Neural cell (in vitro differentiated cells): Measurements from ENCODE around the gene SH3PXD2B. TPM values are rescaled to one million over a fixed set of nuclear protein-coding genes. Genes with fewer than 3 reads are reported as not detected.

ENCODE experiments used
- H2AFZ ChIP-seq: fragments of 200-600, 300-800 bp; sonication (generic), shearing (Covaris generic); 2 replicates; pipeline ENCODE4 v1.6.0; 2014; ENCODE audit warnings: low read depth, mild to moderate bottlenecking, antibody characterized with exemption, low read length, moderate library complexity
- H3F3A ChIP-seq: fragments of 200-600 bp; shearing (Covaris generic); 2 replicates; pipeline ENCODE4 v1.6.1; 2016; ENCODE audit warnings: mild to moderate bottlenecking, moderate library complexity, mixed read lengths, antibody characterized with exemption, low read length; ENCODE audit not compliant: insufficient read depth, poor library complexity, severe bottlenecking
- H3K27ac ChIP-seq: fragments of 200-600, 300-800 bp; sonication (generic), shearing (Covaris generic); 2 replicates; pipeline ENCODE4 v1.5.1; 2014; ENCODE audit warnings: mild to moderate bottlenecking, low read length, moderate library complexity
- H3K27me3 ChIP-seq: fragments of 300-800, 200-600 bp; sonication (generic), shearing (Covaris generic); 2 replicates; pipeline ENCODE4 v1.6.0; 2014; ENCODE audit warnings: mild to moderate bottlenecking, low read depth, low read length, moderate library complexity; ENCODE audit not compliant: insufficient read depth
- H3K36me3 ChIP-seq: fragments of 300-800, 200-600 bp; sonication (generic), shearing (Covaris generic); 2 replicates; pipeline ENCODE4 v1.5.1; 2014; ENCODE audit warnings: mild to moderate bottlenecking, antibody characterized with exemption, low read length, moderate library complexity; ENCODE audit not compliant: insufficient read depth
- H3K4me2 ChIP-seq: fragments of 300-800, 200-600 bp; sonication (generic), shearing (Covaris generic); 2 replicates; pipeline ENCODE4 v1.6.0; 2014; ENCODE audit warnings: mild to moderate bottlenecking, low read length
- H3K4me3 ChIP-seq: fragments of 300-800, 200-600 bp; sonication (generic), shearing (Covaris generic); 2 replicates; pipeline ENCODE4 v1.5.1; 2014; ENCODE audit warnings: mild to moderate bottlenecking, low read length, moderate library complexity
- H3K79me2 ChIP-seq: fragments of 200-600 bp; shearing (Covaris generic); replicated peaks from 2 replicates; pipeline ENCODE4 v1.6.0; 2014; ENCODE audit warnings: mild to moderate bottlenecking, low read length, moderate library complexity; ENCODE audit not compliant: insufficient read depth
- H3K9ac ChIP-seq: fragments of 300-800, 200-600 bp; sonication (generic), shearing (Covaris generic); 2 replicates; pipeline ENCODE4 v1.6.1; 2016; ENCODE audit warnings: mild to moderate bottlenecking, low read length, mixed read lengths
- H3K9me2 ChIP-seq: fragments of 200-600 bp; shearing (Covaris generic); 2 replicates; pipeline ENCODE4 v1.6.1; 2016; ENCODE audit warnings: mild to moderate bottlenecking, low read length, mixed read lengths; ENCODE audit not compliant: insufficient read depth
- H3K9me3 ChIP-seq: fragments of 200-600, 300-800 bp; sonication (generic), shearing (Covaris generic); 2 replicates; pipeline ENCODE4 v1.6.1; 2016; ENCODE audit warnings: mild to moderate bottlenecking, mixed run types, low read length, moderate library complexity, mixed read lengths
- H4K20me1 ChIP-seq: fragments of 200-600 bp; shearing (Covaris generic); 2 replicates; pipeline ENCODE4 v1.6.1; 2016; ENCODE audit warnings: mild to moderate bottlenecking, mixed run types; ENCODE audit not compliant: insufficient read depth
- EP300 ChIP-seq: fragments of 450-650 bp; conservative IDR thresholded peaks from 2 replicates; pipeline ENCODE4 v1.6.1; 2014; ENCODE audit warnings: antibody characterized with exemption, mild to moderate bottlenecking, moderate library complexity; ENCODE audit not compliant: poor library complexity, severe bottlenecking
- EZH2 ChIP-seq: fragments of 200-600, 300-800 bp; shearing (Covaris generic), sonication (generic); IDR thresholded peaks from 2 replicates; pipeline ENCODE4 v1.6.1; 2014; ENCODE audit warnings: antibody characterized with exemption, low read length, borderline replicate concordance, mild to moderate bottlenecking; ENCODE audit not compliant: insufficient read depth, poor library complexity, severe bottlenecking
- MXI1 ChIP-seq: fragments of 450-650 bp; conservative IDR thresholded peaks from 2 replicates; pipeline ENCODE4 v1.6.1; 2014; ENCODE audit warnings: antibody characterized with exemption, mild to moderate bottlenecking; ENCODE audit not compliant: poor library complexity, severe bottlenecking
- POLR2AphosphoS5 ChIP-seq: IDR thresholded peaks from 2 replicates; pipeline ENCODE4 v1.6.1; 2012
- RAD21 ChIP-seq: fragments of 450-650 bp; conservative IDR thresholded peaks from 2 replicates; pipeline ENCODE4 v1.6.1; 2014; ENCODE audit warnings: antibody characterized with exemption, mild to moderate bottlenecking, moderate library complexity
- REST ChIP-seq: IDR thresholded peaks from 2 replicates; pipeline ENCODE4 v1.6.1; 2012; ENCODE audit warnings: borderline replicate concordance
- SMC3 ChIP-seq: fragments of 450-650 bp; conservative IDR thresholded peaks from 2 replicates; pipeline ENCODE4 v1.6.1; 2014; ENCODE audit warnings: antibody characterized with exemption, mild to moderate bottlenecking, moderate library complexity; ENCODE audit not compliant: poor library complexity
- TAF1 ChIP-seq: IDR thresholded peaks from 2 replicates; pipeline ENCODE4 v1.6.1; 2012; ENCODE audit warnings: low read depth
- polyA plus RNA-seq: library from polyadenylated mRNA; depleted of rRNA; stranded (reverse); fragments of >200 nt; gene quantifications from 2 replicates; pipeline ENCODE4 v1.2.3, GENCODE V29; 2014
- TF ChIP-seq, protein P1 (sequence below): fragments of 450-650 bp; IDR thresholded peaks from 2 replicates; pipeline ENCODE4 v1.5.1; 2014; ENCODE audit warnings: antibody characterized with exemption, mild to moderate bottlenecking, moderate library complexity; ENCODE audit not compliant: poor library complexity, severe bottlenecking

Gene SH3PXD2B
- polyA plus RNA-seq, 1 donor from 2014 or later: 11.7 TPM

DNA sequence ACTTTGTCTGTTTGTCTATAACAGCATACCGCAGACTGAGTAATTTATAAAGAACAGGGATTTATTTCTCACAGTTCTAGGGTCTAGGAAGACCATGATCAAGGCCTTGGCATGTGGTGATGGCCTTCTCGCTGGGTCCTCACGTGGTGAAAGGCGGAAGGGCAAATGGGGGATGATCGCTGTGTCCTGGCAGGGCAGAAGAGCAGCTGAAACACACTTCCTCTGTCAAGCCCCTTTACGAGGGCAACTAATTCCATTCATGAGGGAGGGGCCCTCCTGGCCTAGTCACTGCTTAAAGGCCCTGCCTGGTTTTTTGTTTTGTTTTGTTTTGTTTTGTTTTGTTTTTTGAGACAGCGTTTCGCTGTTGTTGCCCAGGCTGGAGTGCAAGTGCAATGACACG, 128.9 kb downstream of the SH3PXD2B start:
- Histone ChIP-seq H3K27me3 (no peaks in the 10 kb centered on the region), H3K79me2 (no peaks in the 10 kb centered on the region), H4K20me1 (no peaks in the 10 kb centered on the region), H3K27ac (no peak overlapping the region), H3K9me3 (no peaks in the 10 kb centered on the region), H3K9me2 (no peaks in the 10 kb centered on the region), H2AFZ (no peak overlapping the region), H3K9ac (no peak overlapping the region), H3K4me3 (no peak overlapping the region), H3K4me2 (no peak overlapping the region), H3F3A (no peaks in the 10 kb centered on the region), H3K36me3 (no peaks in the 10 kb centered on the region)
- TF ChIP-seq EP300: no peak
- no peak for TF ChIP-seq TAF1
- TF ChIP-seq REST: no peak
- TF ChIP-seq, protein P1, sequence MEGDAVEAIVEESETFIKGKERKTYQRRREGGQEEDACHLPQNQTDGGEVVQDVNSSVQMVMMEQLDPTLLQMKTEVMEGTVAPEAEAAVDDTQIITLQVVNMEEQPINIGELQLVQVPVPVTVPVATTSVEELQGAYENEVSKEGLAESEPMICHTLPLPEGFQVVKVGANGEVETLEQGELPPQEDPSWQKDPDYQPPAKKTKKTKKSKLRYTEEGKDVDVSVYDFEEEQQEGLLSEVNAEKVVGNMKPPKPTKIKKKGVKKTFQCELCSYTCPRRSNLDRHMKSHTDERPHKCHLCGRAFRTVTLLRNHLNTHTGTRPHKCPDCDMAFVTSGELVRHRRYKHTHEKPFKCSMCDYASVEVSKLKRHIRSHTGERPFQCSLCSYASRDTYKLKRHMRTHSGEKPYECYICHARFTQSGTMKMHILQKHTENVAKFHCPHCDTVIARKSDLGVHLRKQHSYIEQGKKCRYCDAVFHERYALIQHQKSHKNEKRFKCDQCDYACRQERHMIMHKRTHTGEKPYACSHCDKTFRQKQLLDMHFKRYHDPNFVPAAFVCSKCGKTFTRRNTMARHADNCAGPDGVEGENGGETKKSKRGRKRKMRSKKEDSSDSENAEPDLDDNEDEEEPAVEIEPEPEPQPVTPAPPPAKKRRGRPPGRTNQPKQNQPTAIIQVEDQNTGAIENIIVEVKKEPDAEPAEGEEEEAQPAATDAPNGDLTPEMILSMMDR: no peak
- no peak for TF ChIP-seq EZH2
- no peak for TF ChIP-seq MXI1

DNA sequence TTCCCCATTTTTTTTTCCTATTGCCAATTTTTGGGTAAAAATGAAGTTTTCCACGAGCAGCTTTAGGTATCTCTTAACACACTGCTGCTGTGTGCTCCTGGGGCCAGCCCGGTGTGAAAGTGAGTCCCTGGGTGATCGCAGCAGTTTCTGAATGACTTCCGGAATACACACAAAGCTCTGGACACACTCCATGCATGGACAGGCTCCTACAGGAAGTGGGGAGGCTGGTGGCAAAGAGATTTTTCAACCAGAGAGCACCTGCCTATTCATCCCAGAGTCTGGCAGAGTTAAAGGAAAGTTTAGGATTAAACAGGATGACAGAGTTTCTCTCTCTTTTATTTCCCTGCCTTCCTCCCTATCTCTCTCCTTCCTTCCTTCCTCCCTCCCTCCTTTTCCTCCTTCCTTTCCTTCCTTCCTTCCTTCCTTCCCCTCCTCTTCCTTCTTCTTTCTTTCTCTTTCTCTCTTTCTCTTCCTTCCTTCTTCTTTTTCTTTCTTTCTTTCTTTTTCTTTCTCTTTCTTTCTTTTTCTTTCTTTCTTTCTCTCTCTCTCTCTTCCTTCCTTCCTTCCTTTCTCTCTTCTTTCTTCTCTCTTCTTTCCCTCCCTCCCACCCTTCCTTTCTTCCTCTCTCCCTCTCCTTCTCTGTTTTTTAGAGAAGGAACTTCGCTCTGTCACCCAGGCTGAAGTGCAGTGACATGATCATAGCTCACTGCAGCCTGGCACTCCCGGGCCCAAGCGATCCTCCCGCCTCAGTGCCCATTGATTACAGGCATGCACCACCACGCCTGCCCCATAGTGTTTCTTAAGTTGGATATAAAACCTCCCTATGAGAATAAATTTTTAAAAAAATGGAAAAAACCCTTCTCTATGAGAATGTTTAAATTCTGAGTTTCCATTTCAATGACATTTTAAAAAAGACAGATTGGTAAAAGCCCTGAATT, 132.0 kb downstream of the SH3PXD2B start:
- H3K4me2 ChIP-seq: no peak overlapping the region
- no peaks in the 10 kb centered on the region for H3K79me2 ChIP-seq
- no peaks in the 10 kb centered on the region for H3K36me3 ChIP-seq
- no peak overlapping the region for H3K4me3 ChIP-seq
- H3K9me3 ChIP-seq: no peaks in the 10 kb centered on the region
- no peaks in the 10 kb centered on the region for H4K20me1 ChIP-seq
- no peaks in the 10 kb centered on the region for H3F3A ChIP-seq
- H3K27ac ChIP-seq: no peak overlapping the region
- no peak overlapping the region for H2AFZ ChIP-seq
- H3K9ac ChIP-seq: no peak overlapping the region
- no peaks in the 10 kb centered on the region for H3K27me3 ChIP-seq
- no peaks in the 10 kb centered on the region for H3K9me2 ChIP-seq
- TF ChIP-seq EP300 (no peak), EZH2 (no peak)

DNA sequence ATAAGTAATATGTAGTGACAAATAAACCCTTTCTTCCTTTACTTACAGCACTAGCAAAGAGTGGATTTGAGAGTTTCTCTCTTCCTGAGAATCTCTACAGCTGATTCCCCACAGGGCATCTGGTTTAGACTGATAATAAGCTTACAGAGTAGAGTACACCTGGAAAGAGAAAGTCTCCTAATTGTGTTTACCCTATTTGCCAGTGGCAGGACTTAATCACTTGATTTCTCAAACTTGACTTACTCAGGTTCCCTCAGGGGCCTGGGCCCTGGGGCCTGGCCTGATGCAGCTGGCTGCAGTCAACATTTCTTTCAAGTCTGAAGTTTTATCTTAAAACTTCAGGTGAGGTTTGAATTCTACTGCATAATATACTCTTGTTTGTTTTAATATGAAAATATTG, 132.7 kb downstream of the SH3PXD2B start:
- Histone ChIP-seq H3K9ac (no peak overlapping the region), H3K27ac (no peak overlapping the region), H3K4me3 (no peak overlapping the region), H3F3A (no peaks in the 10 kb centered on the region), H3K4me2 (no peak overlapping the region), H3K9me3 (no peaks in the 10 kb centered on the region), H2AFZ (no peak overlapping the region), H4K20me1 (no peaks in the 10 kb centered on the region), H3K36me3 (no peaks in the 10 kb centered on the region), H3K9me2 (no peaks in the 10 kb centered on the region), H3K27me3 (no peaks in the 10 kb centered on the region), H3K79me2 (no peaks in the 10 kb centered on the region)
- TF ChIP-seq REST (no peak), EZH2 (no peak), MXI1 (no peak), POLR2AphosphoS5 (no peak), TAF1 (no peak), RAD21 (no peak), SMC3 (no peak)
- TF ChIP-seq, protein P1: no peak
